Osteoblast (primary cell): Measurements from ENCODE around the gene MEGF9. TPM values are rescaled to one million over a fixed set of nuclear protein-coding genes. Genes with fewer than 3 reads are reported as not detected.

Source experiments
- DNase-seq: peaks from one replicate; pipeline ENCODE4 v3.0.0; 2011; ENCODE audit warnings: low spot score, mixed read lengths; ENCODE audit not compliant: insufficient read length; ENCODE audit errors: missing footprints
- H2AFZ ChIP-seq: 2 replicates; pipeline ENCODE4 v1.6.0; 2011; ENCODE audit warnings: mild to moderate bottlenecking, low read length
- H3K27ac ChIP-seq: 2 replicates; pipeline ENCODE4 v1.5.1; 2011; ENCODE audit warnings: mild to moderate bottlenecking, low read depth, low read length, moderate library complexity
- H3K27me3 ChIP-seq: 2 replicates; pipeline ENCODE4 v1.6.0; 2012; ENCODE audit warnings: mild to moderate bottlenecking, control low read depth, inconsistent platforms, low read length, moderate library complexity; ENCODE audit not compliant: insufficient read depth
- H3K36me3 ChIP-seq: 2 replicates; pipeline ENCODE4 v1.5.1; 2011; ENCODE audit warnings: mild to moderate bottlenecking, low read length, control low read depth, moderate library complexity; ENCODE audit not compliant: insufficient read depth
- H3K4me1 ChIP-seq: 2 replicates; pipeline ENCODE4 v1.5.1; 2011; ENCODE audit warnings: mild to moderate bottlenecking, low read length, control low read depth, moderate library complexity; ENCODE audit not compliant: insufficient read depth
- H3K4me2 ChIP-seq: 2 replicates; pipeline ENCODE4 v1.6.0; 2011; ENCODE audit warnings: mild to moderate bottlenecking, low read length; ENCODE audit not compliant: insufficient read depth
- H3K4me3 ChIP-seq: fragments of 200-600 bp; sonication (generic); 3 replicates; pipeline ENCODE4 v1.5.1; 2012; ENCODE audit warnings: mild to moderate bottlenecking, low read length, inconsistent platforms; ENCODE audit not compliant: insufficient read depth
- H3K79me2 ChIP-seq: 2 replicates; pipeline ENCODE4 v1.6.0; 2012; ENCODE audit warnings: mild to moderate bottlenecking, low read length, control low read depth, inconsistent platforms; ENCODE audit not compliant: insufficient read depth
- H3K9me3 ChIP-seq: 2 replicates; pipeline ENCODE4 v1.5.1; 2011; ENCODE audit warnings: low read depth, low read length, control low read depth
- H4K20me1 ChIP-seq: 2 replicates; pipeline ENCODE4 v1.6.0; 2012; ENCODE audit warnings: mild to moderate bottlenecking, low read length, control low read depth; ENCODE audit not compliant: insufficient read depth
- CTCF ChIP-seq: IDR thresholded peaks from 2 replicates; pipeline ENCODE4 v1.5.1; 2011; ENCODE audit warnings: mild to moderate bottlenecking, low read depth, low read length, moderate library complexity; ENCODE audit errors: extremely low read depth
- total RNA-seq: library from RNA; depleted of rRNA; stranded (reverse); fragments of >200 nt; gene quantifications from 2 replicates; pipeline ENCODE4 v1.2.3, GENCODE V29; 2012

MEGF9 gene
- 10.9 and 11.8 TPM in 2 replicates for total RNA-seq

GRCh38 chr9:120714088-120714845 lies at the start of gene MEGF9:
MEGF9 (minus strand) TSS chr9:120714470; CDS start chr9:120714358, 112 bp downstream.
- Histone ChIP-seq H3K9me3 (no peaks in the 10 kb centered on the region), H3K79me2 (peaks cover 40% of the 10 kb centered on the region), H3K4me2 (peak within 1 kb of the TSS; percentile 83), H4K20me1 (no peaks in the 10 kb centered on the region), H3K27me3 (no peaks in the 10 kb centered on the region), H2AFZ (peak within 1 kb of the TSS; percentile 91), H3K27ac (peak within 1 kb of the TSS; percentile 69), H3K4me1 (peaks cover 38% of the 10 kb centered on the region), H3K4me3 (peak within 1 kb of the TSS; percentile 88), H3K36me3 (no peaks in the 10 kb centered on the region)
- DNase-seq: peak; percentile 99
- no peak for TF ChIP-seq CTCF

GRCh38 chr9:120761006-120761405 lies 46.7 kb upstream of the MEGF9 start:
- H3K27me3 ChIP-seq: no peaks in the 10 kb centered on the region
- no peak for DNase-seq
- H3K27ac ChIP-seq: no peak overlapping the region
- peaks cover 32% of the 10 kb centered on the region for H3K36me3 ChIP-seq
- no peak overlapping the region for H3K4me2 ChIP-seq
- no peak overlapping the region for H2AFZ ChIP-seq
- no peaks in the 10 kb centered on the region for H3K9me3 ChIP-seq
- no peaks in the 10 kb centered on the region for H3K4me1 ChIP-seq
- no peaks in the 10 kb centered on the region for H3K79me2 ChIP-seq
- H3K4me3 ChIP-seq: no peak overlapping the region
- H4K20me1 ChIP-seq: peaks cover 6% of the 10 kb centered on the region
- TF ChIP-seq CTCF: no peak

- Histone ChIP-seq H3K4me3 (no peak overlapping the region), H2AFZ (no peak overlapping the region), H3K4me2 (no peak overlapping the region), H3K9me3 (no peaks in the 10 kb centered on the region), H3K79me2 (no peaks in the 10 kb centered on the region), H3K27me3 (no peaks in the 10 kb centered on the region), H4K20me1 (peaks cover 6% of the 10 kb centered on the region), H3K27ac (no peak overlapping the region), H3K4me1 (no peaks in the 10 kb centered on the region), H3K36me3 (peaks cover 31% of the 10 kb centered on the region)
- TF ChIP-seq CTCF: no peak
- DNase-seq: no peak
Measured at GRCh38 chr9:120759755-120760400, 45.6 kb upstream of the MEGF9 start.

GRCh38 chr9:120758544-120758943 lies 44.3 kb upstream of the MEGF9 start:
- no peak for TF ChIP-seq CTCF
- no peak for DNase-seq
- peaks cover 22% of the 10 kb centered on the region for H3K36me3 ChIP-seq
- no peaks in the 10 kb centered on the region for H3K9me3 ChIP-seq
- no peak overlapping the region for H3K27ac ChIP-seq
- peaks cover 6% of the 10 kb centered on the region for H4K20me1 ChIP-seq
- H3K79me2 ChIP-seq: no peaks in the 10 kb centered on the region
- no peaks in the 10 kb centered on the region for H3K4me1 ChIP-seq
- no peak overlapping the region for H3K4me3 ChIP-seq
- H3K27me3 ChIP-seq: no peaks in the 10 kb centered on the region
- H2AFZ ChIP-seq: no peak overlapping the region
- no peak overlapping the region for H3K4me2 ChIP-seq
